Thyroid gland (tissue), 4 donors: ENCODE measurements around the gene BCL2. TPM values are rescaled to one million over a fixed set of nuclear protein-coding genes. Genes with fewer than 3 reads are reported as not detected.

Source experiments
- DNase-seq, 2 donors: peaks; one replicate each; pipeline ENCODE4 v3.0.0-alpha.2; 2019
- H3K27ac ChIP-seq, 3 donors: fragments of 200-600 bp; sonication (generic); 1 replicate in 2 of 3; 2 replicates in 1 of 3; pipeline ENCODE4 v1.5.1; 2016 to 2019; ENCODE audit warnings: mild to moderate bottlenecking in 1 of 3, moderate library complexity in 1 of 3
- H3K27me3 ChIP-seq: fragments of 200-600 bp; sonication (generic); one replicate; pipeline ENCODE4 v1.5.1; 2019
- H3K36me3 ChIP-seq, 2 donors: fragments of 200-600 bp; sonication (generic); one replicate each; pipeline ENCODE4 v1.5.1; 2016 to 2019
- H3K4me1 ChIP-seq, 2 donors: fragments of 200-600 bp; sonication (generic); one replicate each; pipeline ENCODE4 v1.5.1; 2017 to 2019
- H3K4me3 ChIP-seq, 3 donors: fragments of 200-600 bp; sonication (generic); replicated peaks in 1 of 3; 1 replicate in 2 of 3; 2 replicates in 1 of 3; pipeline ENCODE4 v1.5.1; 2016; ENCODE audit warnings: mild to moderate bottlenecking in 1 of 3
- H3K9me3 ChIP-seq: fragments of 200-600 bp; sonication (generic); one replicate; pipeline ENCODE4 v1.5.1; 2017
- POLR2A ChIP-seq, 2 donors: fragments of 450-650 bp; IDR thresholded peaks; one replicate each; pipeline ENCODE4 v1.6.1; 2017; ENCODE audit warnings: antibody characterized with exemption in 2 of 2, mild to moderate bottlenecking in 2 of 2, moderate library complexity in 1 of 2
- WGBS, 2 donors: methylation state at CpG; one replicate each; pipeline ENCODE4 v1.1.5; 2017; 5-methylcytosine and 5-hydroxymethylcytosine counted together
- intact Hi-C: fragments of 100-400 bp; cut with DNase I; formaldehyde crosslinking; loops from one replicate; pipeline ENCODE4 v1.15.1; 2023
- total RNA-seq, 4 donors: library from RNA; depleted of rRNA; stranded (reverse); fragments of >200 nt; gene quantifications; one replicate each; pipeline ENCODE4 v1.2.3, GENCODE V29; 2016
- TF ChIP-seq, protein P1 (sequence below), 6 experiments: fragments of 200-600 bp in 3 of 6; fragments of 450-650 bp in 3 of 6; sonication (generic) in 3 of 6; IDR thresholded peaks; one replicate each; pipeline ENCODE4 v1.5.1; 2016 to 2019; ENCODE audit warnings: antibody characterized with exemption in 6 of 6, mild to moderate bottlenecking in 2 of 6, inconsistent platforms in 1 of 6, moderate library complexity in 1 of 6

The BCL2 gene
- total RNA-seq, 4 donors from 2014 or later, result 108 to 163 (median 115) TPM

DNA sequence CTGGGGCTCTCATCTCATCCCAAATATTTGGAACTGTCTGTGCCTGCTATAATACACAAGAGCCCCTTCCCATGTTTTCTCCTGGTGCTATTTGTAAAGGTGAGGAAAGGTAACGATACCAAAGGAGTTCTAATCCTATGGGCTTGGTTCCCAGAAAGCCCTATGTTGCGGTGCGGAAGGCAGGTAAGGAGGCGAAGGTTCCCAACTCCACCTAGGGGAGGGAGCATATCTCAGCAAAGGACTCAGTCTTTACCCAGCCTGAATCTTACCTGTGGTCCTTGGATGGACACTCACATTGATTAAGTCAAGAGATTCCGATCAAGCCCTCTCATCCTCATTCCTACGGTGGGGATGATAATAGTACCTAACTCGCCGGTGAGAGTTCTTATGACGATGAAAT lies 140.1 kb downstream of the BCL2 start:
- DNase-seq, result no peak
- no peaks in the 10 kb centered on the region for H3K36me3 ChIP-seq
- no peak overlapping the region for H3K4me3 ChIP-seq
- no peaks in the 10 kb centered on the region for H3K9me3 ChIP-seq
- intact Hi-C loops, result no loop called here
- 96 to 97% methylated on average over 9 of the region's 9 CpGs for WGBS, 2 donors
- H3K4me1 ChIP-seq, result peaks cover 26 to 40% of the 10 kb centered on the region in 2 donors
- H3K27me3 ChIP-seq, result no peaks in the 10 kb centered on the region
- TF ChIP-seq, protein P1, sequence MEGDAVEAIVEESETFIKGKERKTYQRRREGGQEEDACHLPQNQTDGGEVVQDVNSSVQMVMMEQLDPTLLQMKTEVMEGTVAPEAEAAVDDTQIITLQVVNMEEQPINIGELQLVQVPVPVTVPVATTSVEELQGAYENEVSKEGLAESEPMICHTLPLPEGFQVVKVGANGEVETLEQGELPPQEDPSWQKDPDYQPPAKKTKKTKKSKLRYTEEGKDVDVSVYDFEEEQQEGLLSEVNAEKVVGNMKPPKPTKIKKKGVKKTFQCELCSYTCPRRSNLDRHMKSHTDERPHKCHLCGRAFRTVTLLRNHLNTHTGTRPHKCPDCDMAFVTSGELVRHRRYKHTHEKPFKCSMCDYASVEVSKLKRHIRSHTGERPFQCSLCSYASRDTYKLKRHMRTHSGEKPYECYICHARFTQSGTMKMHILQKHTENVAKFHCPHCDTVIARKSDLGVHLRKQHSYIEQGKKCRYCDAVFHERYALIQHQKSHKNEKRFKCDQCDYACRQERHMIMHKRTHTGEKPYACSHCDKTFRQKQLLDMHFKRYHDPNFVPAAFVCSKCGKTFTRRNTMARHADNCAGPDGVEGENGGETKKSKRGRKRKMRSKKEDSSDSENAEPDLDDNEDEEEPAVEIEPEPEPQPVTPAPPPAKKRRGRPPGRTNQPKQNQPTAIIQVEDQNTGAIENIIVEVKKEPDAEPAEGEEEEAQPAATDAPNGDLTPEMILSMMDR (IDR thresholded peaks at IDR 0.05), result no peak
- TF ChIP-seq POLR2A (IDR thresholded peaks at IDR 0.05), result no peak
- peak overlapping the region in 2 of 3 donors; percentile 44 to 54 for H3K27ac ChIP-seq

DNA sequence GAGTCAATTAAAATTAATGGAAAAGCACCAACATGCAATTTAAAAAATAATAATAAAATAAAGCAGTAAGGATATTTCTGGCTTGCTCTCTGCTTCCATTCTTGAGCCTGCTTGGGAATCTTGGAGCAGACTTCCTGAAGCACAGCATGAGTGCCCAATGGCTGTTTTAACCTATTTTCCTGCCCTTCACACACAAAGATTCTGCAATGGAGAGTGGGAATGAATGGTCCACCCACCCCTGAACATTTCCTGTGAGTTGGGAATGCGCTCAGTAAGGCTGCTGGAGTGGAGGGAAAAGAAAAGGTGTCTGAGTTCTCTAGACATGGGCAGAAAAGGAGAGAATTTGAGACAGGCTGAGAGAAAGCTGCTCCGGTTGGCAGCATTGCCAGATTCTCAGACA lies 140.6 kb downstream of the BCL2 start:
- Histone ChIP-seq H3K4me1 (peaks cover 26 to 40% of the 10 kb centered on the region in 2 donors), H3K9me3 (no peaks in the 10 kb centered on the region)
- WGBS, 2 donors, result 76 to 78% methylated on average over 2 of the region's 2 CpGs

DNA sequence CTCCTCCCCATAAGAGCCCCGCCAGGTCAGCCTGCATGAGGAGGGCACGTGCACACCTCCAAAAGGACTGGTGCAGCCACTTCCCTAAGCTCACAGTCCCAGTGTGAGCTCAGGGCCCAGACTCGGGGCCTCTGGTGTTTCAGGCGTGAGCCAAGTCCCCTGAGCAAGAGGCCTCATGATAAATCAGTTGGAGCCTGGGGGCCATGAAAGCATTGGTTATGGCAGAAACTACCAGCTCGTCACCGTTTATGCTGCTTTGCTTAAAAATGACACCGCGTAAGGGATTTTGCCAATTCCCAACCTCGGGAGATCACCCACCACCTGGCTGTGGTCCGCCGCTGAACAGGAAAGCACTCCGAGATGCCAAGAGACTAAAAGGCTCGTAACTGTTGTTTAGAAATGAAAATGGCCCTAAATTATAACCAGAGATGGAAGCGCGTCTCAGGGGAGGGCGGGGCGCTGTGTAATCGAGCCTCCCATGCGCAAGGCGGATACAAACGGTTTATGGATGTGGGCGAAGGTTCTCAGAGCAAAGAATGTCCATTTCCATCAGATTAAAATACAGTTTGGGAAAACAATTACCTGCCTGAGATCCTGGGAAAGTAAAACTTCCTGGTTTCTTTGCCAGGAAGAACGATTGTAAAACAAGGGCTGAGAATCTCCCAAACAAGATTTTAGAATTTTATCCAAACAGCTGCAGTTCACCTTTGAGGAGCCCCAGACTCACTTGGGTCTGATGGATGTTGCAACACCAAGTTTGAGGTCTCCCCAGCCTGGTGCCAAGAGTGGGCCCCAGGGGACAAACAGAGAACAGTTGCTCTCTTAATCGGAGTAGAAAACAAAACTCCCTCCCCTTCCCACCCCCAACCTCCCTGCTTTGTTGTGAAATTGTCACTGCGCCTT lies 141.4 kb downstream of the BCL2 start:
- H3K4me1 ChIP-seq, result peaks cover 32 to 37% of the 10 kb centered on the region in 2 donors
- no peaks in the 10 kb centered on the region for H3K9me3 ChIP-seq
- WGBS, 2 donors, result 67 to 82% methylated on average over 24 to 25 of the region's 25 CpGs
- intact Hi-C loops, result no loop called here
- H3K27me3 ChIP-seq, result no peaks in the 10 kb centered on the region
- H3K27ac ChIP-seq, result peak overlapping the region in 2 of 3 donors; percentile 44 to 54
- no peak overlapping the region for H3K4me3 ChIP-seq
- TF ChIP-seq, protein P1 (IDR thresholded peaks at IDR 0.05), result no peak
- TF ChIP-seq POLR2A (IDR thresholded peaks at IDR 0.05), result no peak
- no peaks in the 10 kb centered on the region for H3K36me3 ChIP-seq
- DNase-seq, result peak; percentile 45 to 64

More for the DNA sequence above, 140.6 kb downstream of the BCL2 start:
- Histone ChIP-seq H3K27me3 (no peaks in the 10 kb centered on the region), H3K36me3 (no peaks in the 10 kb centered on the region), H3K4me3 (no peak overlapping the region), H3K27ac (peak overlapping the region in 2 of 3 donors; percentile 44 to 54)
- intact Hi-C loops, result no loop called here
- DNase-seq, result no peak
- TF ChIP-seq POLR2A (IDR thresholded peaks at IDR 0.05), result no peak
- TF ChIP-seq, protein P1 (IDR thresholded peaks at IDR 0.05), result no peak

DNA sequence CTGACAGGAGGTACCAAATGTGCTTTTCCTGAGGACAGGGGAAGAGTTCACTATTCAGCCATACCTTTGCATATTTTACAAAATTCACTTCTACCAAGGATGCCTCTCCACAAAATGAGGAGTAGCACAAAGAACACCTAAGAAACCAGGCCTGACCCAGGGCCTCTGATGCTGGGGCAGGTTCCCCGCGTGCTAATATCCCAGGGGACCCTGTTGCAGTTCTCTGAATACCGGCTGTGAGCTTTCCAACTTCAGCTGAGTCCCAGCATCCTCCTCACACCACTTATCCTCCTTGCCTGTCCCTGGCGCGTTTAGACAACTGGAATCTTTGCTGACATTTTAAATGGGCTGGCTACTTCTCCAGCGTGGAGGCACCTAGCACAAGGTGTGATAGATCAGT lies 142.3 kb downstream of the BCL2 start:
- Histone ChIP-seq H3K27me3 (no peaks in the 10 kb centered on the region), H3K9me3 (no peaks in the 10 kb centered on the region), H3K27ac (no peak overlapping the region), H3K36me3 (no peaks in the 10 kb centered on the region), H3K4me3 (no peak overlapping the region), H3K4me1 (peaks cover 32 to 33% of the 10 kb centered on the region in 2 donors)
- WGBS, 2 donors, result 78 to 88% methylated on average over 6 of the region's 6 CpGs
- no peak for DNase-seq
- TF ChIP-seq, protein P1 (IDR thresholded peaks at IDR 0.05), result no peak
- no peak for TF ChIP-seq POLR2A (IDR thresholded peaks at IDR 0.05)
- intact Hi-C loops, result no loop called here

DNA sequence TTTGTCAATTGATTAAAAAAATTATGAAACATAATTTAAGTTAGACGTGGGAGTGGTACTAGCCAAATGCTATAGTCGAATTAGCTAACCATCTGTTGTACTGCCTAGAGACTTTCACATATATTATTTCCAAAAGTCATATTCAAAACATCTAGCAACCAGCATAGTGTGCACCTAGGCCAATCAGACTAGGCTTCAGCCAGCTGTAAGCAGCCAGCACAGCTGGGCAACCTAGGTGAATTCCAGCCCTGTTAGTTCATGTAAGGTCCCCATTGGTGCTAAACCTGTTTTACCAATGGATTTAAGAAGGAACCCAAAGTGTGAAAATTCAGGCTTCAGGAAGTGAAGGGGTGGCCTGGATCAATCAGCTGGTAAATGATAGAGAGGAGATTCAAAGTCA lies 144.3 kb downstream of the BCL2 start:
- 94% methylated on average over 2 of the region's 2 CpGs for WGBS, 2 donors
- Histone ChIP-seq H3K4me3 (no peak overlapping the region), H3K4me1 (peaks cover 32 to 33% of the 10 kb centered on the region in 2 donors), H3K27me3 (no peaks in the 10 kb centered on the region), H3K36me3 (no peaks in the 10 kb centered on the region), H3K27ac (peak overlapping the region in 1 of 3 donors; percentile 10), H3K9me3 (no peaks in the 10 kb centered on the region)
- no peak for DNase-seq
- TF ChIP-seq, protein P1 (IDR thresholded peaks at IDR 0.05), result no peak
- TF ChIP-seq POLR2A (IDR thresholded peaks at IDR 0.05), result no peak
- intact Hi-C loops, result no loop called here
